HEK293 (cell line): ENCODE measurements around the gene ADCK2.

ENCODE experiments used
- CTCF ChIA-PET: fragments of 350-600 bp; formaldehyde crosslinking; extraction: SDS; loops from one replicate; lab custom pipeline; 2021; ENCODE audit warnings: antibody characterized with exemption; lab: Yijun Ruan, JAX
- POLR2A ChIA-PET: fragments of 300-600 bp; formaldehyde crosslinking; extraction: SDS; loops from one replicate; lab custom pipeline; 2020; ENCODE audit warnings: antibody characterized with exemption, inconsistent platforms; lab: Yijun Ruan, JAX
- H3K27ac ChIP-seq: fragments of 200-500 bp; sonication (Bioruptor generic); 2 replicates; pipeline ENCODE4 v1.5.1; 2014; ENCODE audit warnings: low read depth, low read length, control low read depth, inconsistent platforms; ENCODE audit errors: extremely low read depth
- H3K36me3 ChIP-seq, 2 experiments: fragments of 200-500 bp in 1 of 2; sonication (Bioruptor generic) in 1 of 2; 1 replicate in 1 of 2; 2 replicates in 1 of 2; pipeline ENCODE4 v1.5.1; 2014 to 2017; ENCODE audit warnings: inconsistent platforms in 2 of 2, low read length in 2 of 2; ENCODE audit not compliant: control insufficient read depth in 2 of 2, insufficient read depth in 1 of 2
- H3K4me1 ChIP-seq: fragments of 200-500 bp; sonication (Bioruptor generic); 2 replicates; pipeline ENCODE4 v1.5.1; 2014; ENCODE audit warnings: mild to moderate bottlenecking, low read length, inconsistent platforms; ENCODE audit not compliant: control insufficient read depth, insufficient read depth
- H3K4me3 ChIP-seq: 2 replicates; pipeline ENCODE4 v1.5.1; 2011; ENCODE audit warnings: low read depth, mild to moderate bottlenecking, control low read depth, low read length, moderate library complexity
- H3K9me3 ChIP-seq: fragments of 200-500 bp; sonication (Bioruptor generic); 2 replicates; pipeline ENCODE4 v1.5.1; 2014; ENCODE audit warnings: low read depth, low read length, inconsistent platforms; ENCODE audit not compliant: control insufficient read depth, insufficient read depth
- BCL11B ChIP-seq: fragments of 450-650 bp; formaldehyde crosslinking; IDR thresholded peaks from 2 replicates; pipeline ENCODE4 v1.5.1; 2016; ENCODE audit warnings: low read depth, missing biosample characterization, missing genetic modification characterization
- GLI2 ChIP-seq: fragments of 450-650 bp; formaldehyde crosslinking; IDR thresholded peaks from 2 replicates; pipeline ENCODE4; 2017; ENCODE audit warnings: missing biosample characterization, missing genetic modification characterization, low read depth, borderline replicate concordance
- GLI4 ChIP-seq: fragments of 450-650 bp; formaldehyde crosslinking; IDR thresholded peaks from 2 replicates; pipeline ENCODE4 v1.5.1; 2016; ENCODE audit warnings: missing biosample characterization, missing genetic modification characterization
- GLIS1 ChIP-seq: fragments of 450-650 bp; formaldehyde crosslinking; IDR thresholded peaks from 2 replicates; pipeline ENCODE4 v1.5.1; 2016; ENCODE audit warnings: missing biosample characterization, missing genetic modification characterization
- OVOL3 ChIP-seq: fragments of 450-650 bp; formaldehyde crosslinking; IDR thresholded peaks from 2 replicates; pipeline ENCODE4 v1.5.1; 2016; ENCODE audit warnings: missing biosample characterization, missing genetic modification characterization
- YY1 ChIP-seq: fragments of 450-650 bp; formaldehyde crosslinking; IDR thresholded peaks from 2 replicates; pipeline ENCODE4 v1.5.1; 2018; ENCODE audit warnings: missing biosample characterization, missing genetic modification characterization
- ZBTB1 ChIP-seq: fragments of 450-650 bp; formaldehyde crosslinking; IDR thresholded peaks from 2 replicates; pipeline ENCODE4 v1.5.1; 2016; ENCODE audit warnings: missing biosample characterization, missing genetic modification characterization
- ZBTB8A ChIP-seq: fragments of 450-650 bp; formaldehyde crosslinking; IDR thresholded peaks from 2 replicates; pipeline ENCODE4 v1.5.1; 2016; ENCODE audit warnings: missing biosample characterization, missing genetic modification characterization
- ZNF133 ChIP-seq: fragments of 450-650 bp; formaldehyde crosslinking; IDR thresholded peaks from 2 replicates; pipeline ENCODE4 v1.5.1; 2016; ENCODE audit warnings: missing biosample characterization, missing genetic modification characterization
- ZNF140 ChIP-seq: fragments of 450-650 bp; formaldehyde crosslinking; IDR thresholded peaks from 2 replicates; pipeline ENCODE4 v1.5.1; 2016; ENCODE audit warnings: missing biosample characterization, missing genetic modification characterization
- ZNF169 ChIP-seq: fragments of 450-650 bp; formaldehyde crosslinking; IDR thresholded peaks from 2 replicates; pipeline ENCODE4 v1.5.1; 2016; ENCODE audit warnings: missing biosample characterization, missing genetic modification characterization
- ZNF19 ChIP-seq: fragments of 450-650 bp; formaldehyde crosslinking; IDR thresholded peaks from 2 replicates; pipeline ENCODE4; 2016; ENCODE audit warnings: missing biosample characterization, missing genetic modification characterization, low read depth
- ZNF266 ChIP-seq: fragments of 450-650 bp; formaldehyde crosslinking; IDR thresholded peaks from 2 replicates; pipeline ENCODE4 v1.5.1; 2016; ENCODE audit warnings: missing biosample characterization, missing genetic modification characterization, low read depth
- ZNF335 ChIP-seq: fragments of 450-650 bp; formaldehyde crosslinking; conservative IDR thresholded peaks from 2 replicates; pipeline ENCODE4 v1.5.1; 2016; ENCODE audit warnings: missing biosample characterization, missing genetic modification characterization
- ZNF366 ChIP-seq: fragments of 450-650 bp; formaldehyde crosslinking; conservative IDR thresholded peaks from 2 replicates; pipeline ENCODE4 v1.5.1; 2016; ENCODE audit warnings: missing biosample characterization, missing genetic modification characterization
- ZNF391 ChIP-seq: fragments of 450-650 bp; formaldehyde crosslinking; IDR thresholded peaks from 2 replicates; pipeline ENCODE4 v1.5.1; 2016; ENCODE audit warnings: low read depth, missing biosample characterization, missing genetic modification characterization, borderline replicate concordance
- ZNF596 ChIP-seq: fragments of 450-650 bp; IDR thresholded peaks from 2 replicates; pipeline ENCODE4 v1.5.0; 2018; ENCODE audit warnings: missing biosample characterization, mild to moderate bottlenecking, missing genetic modification characterization, moderate library complexity
- ZNF76 ChIP-seq: fragments of 450-650 bp; formaldehyde crosslinking; IDR thresholded peaks from 2 replicates; pipeline ENCODE4; 2016; ENCODE audit warnings: low read depth, missing biosample characterization, missing genetic modification characterization, borderline replicate concordance
- TF ChIP-seq, protein P1 (sequence below): sonication (generic); formaldehyde crosslinking; IDR thresholded peaks from 2 replicates; pipeline ENCODE4 v1.8.1; 2022; ENCODE audit warnings: mild to moderate bottlenecking, moderate library complexity, missing genetic modification reagents
- TF ChIP-seq, protein P2 (sequence below): fragments of 450-650 bp; formaldehyde crosslinking; IDR thresholded peaks from 2 replicates; pipeline ENCODE4 v1.5.1; 2016; ENCODE audit warnings: missing biosample characterization, missing genetic modification characterization
- TF ChIP-seq, protein P3 (sequence below): fragments of 450-650 bp; formaldehyde crosslinking; IDR thresholded peaks from 2 replicates; pipeline ENCODE4 v1.5.1; 2016; ENCODE audit warnings: missing biosample characterization, missing genetic modification characterization
- TF ChIP-seq, protein P4 (sequence below): fragments of 450-650 bp; formaldehyde crosslinking; IDR thresholded peaks from 2 replicates; pipeline ENCODE4 v1.5.1; 2017; ENCODE audit warnings: missing biosample characterization, missing genetic modification characterization
- TF ChIP-seq, protein P5 (sequence below): fragments of 450-650 bp; formaldehyde crosslinking; IDR thresholded peaks from 2 replicates; pipeline ENCODE4 v1.5.1; 2016; ENCODE audit warnings: missing biosample characterization, missing genetic modification characterization, low read depth
- TF ChIP-seq, protein P6 (sequence below): fragments of 450-650 bp; formaldehyde crosslinking; IDR thresholded peaks from 2 replicates; pipeline ENCODE4 v1.5.1; 2016; ENCODE audit warnings: missing biosample characterization, missing genetic modification characterization

Gene ADCK2

DNA sequence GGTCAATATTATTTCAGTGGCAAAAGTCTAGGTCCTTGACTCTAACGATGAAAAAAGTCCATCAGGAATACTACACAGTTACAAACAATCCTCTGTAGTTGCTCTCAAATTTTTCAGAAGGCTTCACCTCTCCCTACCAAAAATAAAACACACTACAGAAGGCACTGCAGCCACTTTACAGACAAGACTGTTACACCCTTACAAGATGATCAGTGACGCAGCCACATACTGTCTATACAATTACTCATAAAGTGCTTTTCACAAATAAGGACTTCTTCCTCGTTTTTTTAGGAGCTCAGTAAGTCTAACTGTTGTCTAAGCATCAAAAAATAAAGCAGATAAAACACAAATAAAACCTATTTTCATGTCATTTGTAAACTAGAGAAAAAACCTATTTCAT lies 50.8 kb downstream of the ADCK2 start:
- Histone ChIP-seq H3K9me3 (no peaks in the 10 kb centered on the region), H3K36me3 (peaks cover 0 to 9% of the 10 kb centered on the region in 2 experiments; a peak in 1 of 3 replicates), H3K4me3 (no peak overlapping the region), H3K27ac (no peak overlapping the region), H3K4me1 (no peaks in the 10 kb centered on the region)
- ChIA-PET POLR2A (no interaction called here), CTCF (interaction anchor here (0.7 to 1.1 kb wide), 3 partner anchors 17 to 290 kb away, joined by 3 read pairs; no protein-coding TSS in a partner anchor)
- TF ChIP-seq OVOL3 (no peak), ZNF596 (no peak), ZNF133 (no peak), ZNF169 (tag by site-specific recombination) (no peak), ZNF366 (tag by site-specific recombination) (no peak), GLI4 (tag by site-specific recombination) (no peak), ZNF76 (no peak), YY1 (tag by site-specific recombination) (no peak), BCL11B (tag by site-specific recombination) (no peak), ZNF335 (tag by site-specific recombination) (no peak), ZNF19 (tag by site-specific recombination) (no peak)
- TF ChIP-seq, protein P1, sequence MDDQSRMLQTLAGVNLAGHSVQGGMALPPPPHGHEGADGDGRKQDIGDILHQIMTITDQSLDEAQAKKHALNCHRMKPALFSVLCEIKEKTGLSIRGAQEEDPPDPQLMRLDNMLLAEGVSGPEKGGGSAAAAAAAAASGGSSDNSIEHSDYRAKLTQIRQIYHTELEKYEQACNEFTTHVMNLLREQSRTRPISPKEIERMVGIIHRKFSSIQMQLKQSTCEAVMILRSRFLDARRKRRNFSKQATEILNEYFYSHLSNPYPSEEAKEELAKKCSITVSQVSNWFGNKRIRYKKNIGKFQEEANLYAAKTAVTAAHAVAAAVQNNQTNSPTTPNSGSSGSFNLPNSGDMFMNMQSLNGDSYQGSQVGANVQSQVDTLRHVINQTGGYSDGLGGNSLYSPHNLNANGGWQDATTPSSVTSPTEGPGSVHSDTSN (CRISPR knock-in tag) = no peak
- TF ChIP-seq, protein P2, sequence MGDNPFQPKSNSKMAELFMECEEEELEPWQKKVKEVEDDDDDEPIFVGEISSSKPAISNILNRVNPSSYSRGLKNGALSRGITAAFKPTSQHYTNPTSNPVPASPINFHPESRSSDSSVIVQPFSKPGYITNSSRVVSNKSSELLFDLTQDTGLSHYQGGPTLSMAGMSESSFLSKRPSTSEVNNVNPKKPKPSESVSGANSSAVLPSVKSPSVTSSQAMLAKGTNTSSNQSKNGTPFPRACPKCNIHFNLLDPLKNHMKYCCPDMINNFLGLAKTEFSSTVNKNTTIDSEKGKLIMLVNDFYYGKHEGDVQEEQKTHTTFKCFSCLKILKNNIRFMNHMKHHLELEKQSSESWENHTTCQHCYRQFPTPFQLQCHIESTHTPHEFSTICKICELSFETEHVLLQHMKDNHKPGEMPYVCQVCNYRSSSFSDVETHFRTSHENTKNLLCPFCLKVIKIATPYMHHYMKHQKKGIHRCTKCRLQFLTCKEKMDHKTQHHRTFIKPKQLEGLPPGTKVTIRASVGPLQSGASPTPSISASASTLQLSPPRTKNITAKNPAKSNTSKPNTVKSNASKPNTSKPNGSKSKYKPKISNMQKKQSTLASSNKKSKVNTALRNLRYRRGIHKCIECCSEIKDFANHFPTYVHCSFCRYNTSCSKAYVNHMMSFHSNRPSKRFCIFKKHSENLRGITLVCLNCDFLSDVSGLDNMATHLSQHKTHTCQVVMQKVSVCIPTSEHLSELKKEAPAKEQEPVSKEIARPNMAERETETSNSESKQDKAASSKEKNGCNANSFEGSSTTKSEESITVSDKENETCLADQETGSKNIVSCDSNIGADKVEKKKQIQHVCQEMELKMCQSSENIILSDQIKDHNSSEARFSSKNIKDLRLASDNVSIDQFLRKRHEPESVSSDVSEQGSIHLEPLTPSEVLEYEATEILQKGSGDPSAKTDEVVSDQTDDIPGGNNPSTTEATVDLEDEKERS = no peak
- TF ChIP-seq, protein P3, sequence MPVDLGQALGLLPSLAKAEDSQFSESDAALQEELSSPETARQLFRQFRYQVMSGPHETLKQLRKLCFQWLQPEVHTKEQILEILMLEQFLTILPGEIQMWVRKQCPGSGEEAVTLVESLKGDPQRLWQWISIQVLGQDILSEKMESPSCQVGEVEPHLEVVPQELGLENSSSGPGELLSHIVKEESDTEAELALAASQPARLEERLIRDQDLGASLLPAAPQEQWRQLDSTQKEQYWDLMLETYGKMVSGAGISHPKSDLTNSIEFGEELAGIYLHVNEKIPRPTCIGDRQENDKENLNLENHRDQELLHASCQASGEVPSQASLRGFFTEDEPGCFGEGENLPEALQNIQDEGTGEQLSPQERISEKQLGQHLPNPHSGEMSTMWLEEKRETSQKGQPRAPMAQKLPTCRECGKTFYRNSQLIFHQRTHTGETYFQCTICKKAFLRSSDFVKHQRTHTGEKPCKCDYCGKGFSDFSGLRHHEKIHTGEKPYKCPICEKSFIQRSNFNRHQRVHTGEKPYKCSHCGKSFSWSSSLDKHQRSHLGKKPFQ (tag by site-specific recombination) = no peak
- TF ChIP-seq, protein P4, sequence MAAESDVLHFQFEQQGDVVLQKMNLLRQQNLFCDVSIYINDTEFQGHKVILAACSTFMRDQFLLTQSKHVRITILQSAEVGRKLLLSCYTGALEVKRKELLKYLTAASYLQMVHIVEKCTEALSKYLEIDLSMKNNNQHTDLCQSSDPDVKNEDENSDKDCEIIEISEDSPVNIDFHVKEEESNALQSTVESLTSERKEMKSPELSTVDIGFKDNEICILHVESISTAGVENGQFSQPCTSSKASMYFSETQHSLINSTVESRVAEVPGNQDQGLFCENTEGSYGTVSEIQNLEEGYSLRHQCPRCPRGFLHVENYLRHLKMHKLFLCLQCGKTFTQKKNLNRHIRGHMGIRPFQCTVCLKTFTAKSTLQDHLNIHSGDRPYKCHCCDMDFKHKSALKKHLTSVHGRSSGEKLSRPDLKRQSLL (tag by site-specific recombination) = no peak
- TF ChIP-seq, protein P5, sequence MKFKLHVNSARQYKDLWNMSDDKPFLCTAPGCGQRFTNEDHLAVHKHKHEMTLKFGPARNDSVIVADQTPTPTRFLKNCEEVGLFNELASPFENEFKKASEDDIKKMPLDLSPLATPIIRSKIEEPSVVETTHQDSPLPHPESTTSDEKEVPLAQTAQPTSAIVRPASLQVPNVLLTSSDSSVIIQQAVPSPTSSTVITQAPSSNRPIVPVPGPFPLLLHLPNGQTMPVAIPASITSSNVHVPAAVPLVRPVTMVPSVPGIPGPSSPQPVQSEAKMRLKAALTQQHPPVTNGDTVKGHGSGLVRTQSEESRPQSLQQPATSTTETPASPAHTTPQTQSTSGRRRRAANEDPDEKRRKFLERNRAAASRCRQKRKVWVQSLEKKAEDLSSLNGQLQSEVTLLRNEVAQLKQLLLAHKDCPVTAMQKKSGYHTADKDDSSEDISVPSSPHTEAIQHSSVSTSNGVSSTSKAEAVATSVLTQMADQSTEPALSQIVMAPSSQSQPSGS (tag by site-specific recombination) = no peak

DNA sequence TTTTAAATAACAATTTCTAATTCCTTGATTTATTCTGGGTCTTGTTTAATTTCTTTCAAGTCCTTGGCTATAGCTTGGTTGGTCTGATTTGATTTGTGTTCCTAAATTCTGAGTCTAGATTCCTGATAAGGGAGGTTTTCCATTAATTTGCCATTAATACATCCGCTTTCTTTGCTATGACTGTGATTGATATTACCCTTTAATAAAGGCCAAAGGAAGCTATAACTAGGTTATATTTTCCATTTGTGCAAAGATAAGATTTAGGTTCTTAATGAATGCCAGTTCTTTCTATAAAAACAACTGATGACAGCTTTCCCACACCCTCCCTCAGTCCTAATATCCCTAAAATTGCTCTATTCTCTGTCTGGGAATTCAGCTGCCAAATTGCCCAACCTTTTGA lies 52.0 kb downstream of the ADCK2 start:
- POLR2A ChIA-PET = no interaction called here
- no peak overlapping the region for H3K27ac ChIP-seq
- H3K4me1 ChIP-seq = no peaks in the 10 kb centered on the region
- no peak overlapping the region for H3K4me3 ChIP-seq
- H3K9me3 ChIP-seq = no peaks in the 10 kb centered on the region
- CTCF ChIA-PET = interaction anchor here (0.7 kb wide), 2 partner anchors 258 to 294 kb away, joined by 3 read pairs; no protein-coding TSS in a partner anchor
- H3K36me3 ChIP-seq = peaks cover 6 to 9% of the 10 kb centered on the region in 2 experiments; a peak in 2 of 3 replicates
- no peak for TF ChIP-seq ZBTB8A (tag by site-specific recombination)
- no peak for TF ChIP-seq ZBTB1 (tag by site-specific recombination)
- no peak for TF ChIP-seq ZNF391
- no peak for TF ChIP-seq GLI2 (tag by site-specific recombination)
- TF ChIP-seq ZNF140 (tag by site-specific recombination) = no peak
- TF ChIP-seq, protein P6, sequence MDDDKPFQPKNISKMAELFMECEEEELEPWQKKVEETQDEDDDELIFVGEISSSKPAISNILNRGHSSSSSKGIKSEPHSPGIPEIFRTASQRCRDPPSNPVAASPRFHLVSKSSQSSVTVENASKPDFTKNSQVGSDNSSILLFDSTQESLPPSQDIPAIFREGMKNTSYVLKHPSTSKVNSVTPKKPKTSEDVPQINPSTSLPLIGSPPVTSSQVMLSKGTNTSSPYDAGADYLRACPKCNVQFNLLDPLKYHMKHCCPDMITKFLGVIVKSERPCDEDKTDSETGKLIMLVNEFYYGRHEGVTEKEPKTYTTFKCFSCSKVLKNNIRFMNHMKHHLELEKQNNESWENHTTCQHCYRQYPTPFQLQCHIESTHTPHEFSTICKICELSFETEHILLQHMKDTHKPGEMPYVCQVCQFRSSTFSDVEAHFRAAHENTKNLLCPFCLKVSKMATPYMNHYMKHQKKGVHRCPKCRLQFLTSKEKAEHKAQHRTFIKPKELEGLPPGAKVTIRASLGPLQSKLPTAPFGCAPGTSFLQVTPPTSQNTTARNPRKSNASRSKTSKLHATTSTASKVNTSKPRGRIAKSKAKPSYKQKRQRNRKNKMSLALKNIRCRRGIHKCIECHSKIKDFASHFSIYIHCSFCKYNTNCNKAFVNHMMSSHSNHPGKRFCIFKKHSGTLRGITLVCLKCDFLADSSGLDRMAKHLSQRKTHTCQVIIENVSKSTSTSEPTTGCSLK (tag by site-specific recombination) = no peak
- TF ChIP-seq ZNF266 (tag by site-specific recombination) = no peak
- TF ChIP-seq, protein P3 (tag by site-specific recombination) = no peak
- no peak for TF ChIP-seq GLIS1 (tag by site-specific recombination)
